GM10847 (cell line): ENCODE measurements around the gene SRSF5.

Experiments
- POLR2A ChIP-seq: IDR thresholded peaks from 2 replicates; pipeline ENCODE4 v1.6.1; 2011; ENCODE audit not compliant: insufficient read length; ENCODE audit errors: extremely low read depth

SRSF5 gene

DNA sequence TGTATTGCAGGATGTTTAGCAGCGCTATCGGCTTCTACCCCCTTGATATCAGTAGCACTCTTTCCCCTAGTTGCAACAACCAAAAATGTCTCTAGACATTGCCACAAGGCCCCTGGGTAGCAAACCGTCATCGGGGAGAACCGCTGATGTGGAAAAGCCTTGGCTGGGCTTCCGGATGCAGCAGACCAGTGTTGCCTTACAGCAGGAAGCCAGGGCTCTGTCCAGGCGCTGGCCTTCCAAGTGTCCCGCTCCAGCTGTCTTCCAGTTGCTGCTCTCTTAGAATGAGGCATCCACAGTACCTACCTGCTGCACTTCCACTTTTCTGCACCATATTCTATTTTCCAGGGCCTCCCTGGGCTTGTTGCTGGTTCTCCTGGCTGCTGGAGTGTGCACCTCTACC, 52.7 kb downstream of the SRSF5 start:
- TF ChIP-seq POLR2A, result no peak

DNA sequence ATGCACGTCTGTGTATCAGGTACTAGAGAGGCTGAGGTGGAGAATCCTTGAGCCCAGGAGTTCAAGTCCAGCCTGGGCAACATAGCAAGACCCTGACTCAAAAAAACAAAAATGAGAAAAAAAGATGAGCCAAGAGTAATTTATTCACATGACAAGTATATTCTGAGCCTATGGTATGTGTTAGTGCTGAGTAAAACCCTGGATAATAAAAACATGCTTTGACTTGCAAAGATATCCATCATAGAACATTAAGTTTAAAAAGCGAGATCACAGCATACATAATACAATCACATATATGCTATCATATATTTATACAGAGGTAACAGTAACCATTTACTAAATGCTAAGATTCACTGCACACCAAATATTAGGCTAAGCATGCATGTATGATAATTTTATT, 54.0 kb downstream of the SRSF5 start:
- no peak for TF ChIP-seq POLR2A
